ENCODE data around the gene CAB39.

CAB39 gene

DNA sequence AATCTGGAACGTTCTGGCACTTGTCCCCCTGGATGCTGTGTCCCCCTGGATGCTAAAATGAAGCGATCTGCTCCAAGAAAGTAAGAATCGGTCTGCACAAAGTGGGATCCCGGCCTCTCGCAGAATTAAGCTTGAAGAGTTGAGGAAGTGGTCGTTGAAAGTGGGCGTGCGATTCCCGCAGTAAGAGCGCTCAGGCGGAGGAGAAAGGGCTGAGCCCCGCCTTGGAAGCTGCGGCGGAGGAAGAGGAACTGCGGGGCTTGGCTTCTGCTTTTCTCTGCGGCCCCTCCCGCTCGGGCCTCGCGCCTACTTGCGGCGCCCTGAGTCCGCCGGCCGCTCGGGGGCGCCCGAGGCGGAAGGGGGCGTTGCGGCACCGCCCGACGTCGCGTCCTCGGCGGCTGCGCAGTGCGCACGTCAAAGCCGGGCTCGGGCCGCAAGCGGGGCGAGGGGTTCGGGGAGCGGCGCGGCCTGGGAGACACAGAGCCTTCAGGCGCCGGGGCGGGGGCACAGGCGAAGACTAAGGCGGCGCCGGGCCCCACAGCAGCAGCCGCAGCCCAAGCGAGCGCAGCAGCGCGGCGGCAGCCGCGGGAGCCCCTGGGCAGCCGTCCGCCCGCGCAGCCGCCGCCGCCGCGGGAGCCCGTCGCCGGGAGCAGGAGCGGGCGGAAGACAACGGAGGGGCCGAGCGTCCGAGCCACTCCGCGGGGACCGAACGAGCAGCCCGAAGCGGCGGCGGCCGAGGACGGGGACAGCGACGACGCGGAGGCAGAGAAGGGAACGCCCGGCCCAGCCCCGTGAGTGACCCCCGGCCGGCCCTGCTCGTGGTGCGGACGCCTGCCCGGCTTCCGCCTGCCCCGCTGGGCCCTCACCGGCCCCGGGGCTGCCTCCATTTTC lies at the start of gene CAB39:
Gene CAB39 (plus strand): TSS at position 400 of the 888 bp plus-strand sequence. CDS start 47,160 bp downstream, outside the sequence.
- DNase-seq (ENCODE audit: low read depth in 2 of 3, low spot score in 1 of 3) = peak; percentile 74 to 82 (median 75)

DNA sequence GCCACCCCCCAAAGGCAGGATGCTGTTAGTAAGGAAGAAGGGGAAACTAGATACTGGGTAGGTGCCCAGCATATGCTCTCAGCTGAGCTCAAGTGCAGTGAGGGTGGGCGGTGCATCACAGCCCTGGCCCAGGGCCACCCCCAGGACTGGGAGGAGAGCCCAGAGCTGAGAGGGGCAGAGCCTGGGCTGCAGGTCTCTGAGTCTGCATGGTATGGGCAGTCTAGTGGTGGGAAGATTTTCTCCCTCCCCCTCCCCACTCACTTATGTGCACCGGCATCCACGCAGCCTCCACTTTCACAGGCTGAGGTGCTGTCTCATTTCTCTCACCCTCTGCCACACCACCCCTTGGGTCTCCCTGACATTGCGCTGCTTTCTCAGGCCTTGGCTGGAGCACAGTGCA lies 48.5 kb upstream of the CAB39 start:
- no peak for DNase-seq (ENCODE audit: low read depth in 2 of 3, low spot score in 1 of 3)

DNA sequence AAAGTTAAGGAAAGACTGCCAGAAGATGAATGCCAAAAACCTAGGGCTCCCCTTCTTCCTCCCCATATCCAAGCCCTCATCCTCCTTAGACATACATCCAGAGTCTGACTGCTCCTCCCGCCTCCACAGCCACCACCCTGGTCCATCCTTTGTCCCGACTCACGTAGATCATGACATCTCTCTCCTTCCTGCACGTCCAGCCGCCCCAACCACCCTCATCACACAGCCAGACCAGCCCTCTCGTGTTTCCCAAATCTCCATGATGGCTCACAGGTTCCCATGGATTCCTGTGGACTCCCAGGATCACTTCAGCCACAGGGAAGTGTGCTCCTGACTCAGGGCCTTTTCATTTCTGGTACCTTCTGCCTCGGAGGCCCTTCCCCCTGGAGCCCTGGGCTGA lies 47.8 kb upstream of the CAB39 start:
- no peak for DNase-seq (ENCODE audit: low read depth in 2 of 3, low spot score in 1 of 3)

DNA sequence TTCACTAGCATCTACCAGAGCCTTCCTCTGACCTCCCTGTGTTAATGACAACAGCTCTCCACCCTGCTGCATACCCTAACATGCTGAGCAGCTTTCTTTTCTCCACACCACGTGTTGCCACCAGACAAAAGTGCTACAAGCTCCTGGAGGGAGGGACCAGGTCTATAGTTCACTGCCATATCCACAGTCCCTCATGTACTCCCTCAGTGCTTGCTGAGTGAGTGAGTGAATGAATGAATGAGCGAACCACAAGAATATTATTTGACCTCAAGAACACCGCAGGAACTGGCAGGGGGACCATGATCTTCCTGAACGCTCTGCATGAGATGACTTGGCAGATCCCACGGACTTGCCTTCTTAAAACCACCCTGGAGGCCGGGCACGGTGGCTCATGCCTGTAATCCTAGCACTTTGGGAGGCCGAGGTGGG lies 47.4 kb upstream of the CAB39 start:
- no peak for DNase-seq (ENCODE audit: low read depth in 2 of 3, low spot score in 1 of 3)

DNA sequence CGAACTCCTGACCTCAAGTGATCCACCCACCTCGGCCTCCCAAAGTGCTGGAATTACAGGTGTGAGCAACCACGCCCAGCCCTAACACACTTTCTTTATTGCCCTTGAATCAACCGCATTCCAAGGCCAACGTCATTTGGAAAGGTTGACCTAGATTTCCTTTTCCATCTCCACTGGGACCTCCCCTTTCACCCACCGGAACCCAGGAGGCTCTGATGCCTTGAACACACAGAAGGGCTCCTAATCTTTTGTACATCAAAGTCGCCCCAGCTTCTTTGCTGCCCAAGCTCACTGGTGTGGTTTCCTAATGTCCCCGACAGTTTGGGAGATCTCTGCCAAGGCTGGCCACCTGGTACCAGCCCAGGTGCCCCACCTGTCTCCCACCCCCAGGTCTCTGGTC lies 46.2 kb upstream of the CAB39 start:
- DNase-seq (ENCODE audit: low read depth in 2 of 3, low spot score in 1 of 3) = no peak

DNA sequence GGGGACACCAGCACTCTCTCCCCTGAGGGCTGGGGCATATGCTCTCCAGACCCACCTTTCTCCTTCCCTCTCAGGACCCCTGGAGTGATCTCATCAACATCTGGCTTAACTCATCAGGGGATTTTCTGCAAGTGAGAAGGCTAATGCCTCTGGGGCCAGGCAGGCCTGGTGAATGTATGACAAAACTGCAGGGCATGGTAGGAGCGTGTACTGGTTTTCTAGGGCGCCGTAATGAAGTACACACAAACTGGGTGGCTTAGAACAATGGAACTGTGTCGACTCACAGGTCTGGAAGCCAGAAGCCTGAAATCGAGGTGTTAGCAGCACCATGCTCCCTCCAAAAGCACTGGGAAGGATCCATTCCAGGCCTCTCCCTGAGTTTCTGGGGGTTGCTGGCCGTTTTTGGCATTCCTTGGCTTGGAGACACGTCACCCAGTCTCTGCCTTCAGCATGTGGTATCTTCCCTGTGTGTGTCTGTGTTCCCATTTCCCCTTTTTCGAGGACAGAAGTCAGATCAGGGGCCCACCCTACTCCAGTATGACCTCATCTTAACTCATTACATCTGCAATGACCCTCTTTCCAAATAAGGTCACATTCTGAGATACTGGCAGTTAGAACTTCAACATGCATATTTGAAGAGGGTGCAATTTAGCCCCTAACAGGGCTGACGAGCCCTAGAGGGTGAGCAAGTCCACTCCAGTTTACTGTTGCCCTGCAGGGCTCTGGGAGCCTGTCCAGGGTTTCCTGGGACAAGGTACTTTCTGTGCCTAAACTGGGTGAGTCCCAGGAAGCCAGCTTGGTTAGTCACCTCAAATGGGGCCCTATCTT lies 45.5 kb upstream of the CAB39 start:
- DNase-seq (ENCODE audit: low read depth in 2 of 3, low spot score in 1 of 3) = no peak

DNA sequence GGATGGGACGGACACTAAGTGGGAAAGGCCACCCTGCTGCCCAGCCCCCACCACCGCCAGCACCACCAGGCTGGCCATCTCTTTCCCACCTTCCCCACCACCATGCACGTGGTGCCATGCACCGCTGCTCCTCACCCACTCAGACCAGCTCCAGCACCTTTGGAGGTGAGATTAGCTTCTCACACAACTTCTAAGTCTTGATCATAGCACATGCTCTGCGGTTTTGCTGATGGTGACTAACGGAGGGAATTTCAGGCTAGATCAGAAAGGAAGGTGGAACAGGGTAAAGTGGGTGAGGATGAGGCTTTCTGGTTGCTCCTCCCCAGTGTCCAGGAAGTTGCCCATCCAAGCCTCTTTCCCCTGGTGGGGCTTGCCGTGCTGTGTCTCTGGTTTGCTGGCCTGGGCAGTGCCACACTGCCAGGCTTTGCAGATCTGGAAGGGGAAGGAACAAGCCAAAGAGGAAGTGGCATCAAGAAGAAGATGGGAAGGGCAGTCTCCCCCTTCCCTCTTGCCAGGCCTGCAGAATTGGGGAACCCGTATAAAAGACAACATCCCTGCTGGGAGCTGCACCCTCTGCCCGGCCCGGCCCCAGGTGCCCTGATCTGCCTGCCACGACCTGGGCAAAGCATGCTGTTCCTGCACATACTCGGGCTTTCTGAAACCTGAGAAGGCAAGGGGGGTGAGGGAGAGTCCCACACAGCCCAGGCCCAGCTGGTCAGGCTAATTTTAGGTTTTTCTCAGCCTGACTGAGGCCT lies 44.3 kb upstream of the CAB39 start:
- no peak for DNase-seq (ENCODE audit: low read depth in 2 of 3, low spot score in 1 of 3)

DNA sequence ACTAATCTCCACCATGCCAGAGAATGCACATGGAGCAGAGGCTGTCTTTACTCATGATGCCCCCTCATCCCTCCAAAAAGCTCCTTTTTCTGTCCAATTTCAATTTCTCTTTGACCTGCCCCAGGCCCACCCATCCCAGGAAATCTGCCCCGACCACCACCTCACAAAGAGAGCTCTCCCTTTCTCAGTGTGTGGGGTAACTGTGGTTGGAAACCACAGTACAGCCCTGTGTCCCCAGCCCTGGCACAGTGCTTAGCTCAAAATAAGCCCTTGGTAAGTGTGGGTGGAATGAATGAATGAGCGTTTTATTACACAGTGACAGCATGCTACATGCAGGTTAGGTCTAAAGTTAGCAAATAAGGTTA lies 43.7 kb upstream of the CAB39 start:
- DNase-seq (ENCODE audit: low read depth in 2 of 3, low spot score in 1 of 3) = no peak

DNA sequence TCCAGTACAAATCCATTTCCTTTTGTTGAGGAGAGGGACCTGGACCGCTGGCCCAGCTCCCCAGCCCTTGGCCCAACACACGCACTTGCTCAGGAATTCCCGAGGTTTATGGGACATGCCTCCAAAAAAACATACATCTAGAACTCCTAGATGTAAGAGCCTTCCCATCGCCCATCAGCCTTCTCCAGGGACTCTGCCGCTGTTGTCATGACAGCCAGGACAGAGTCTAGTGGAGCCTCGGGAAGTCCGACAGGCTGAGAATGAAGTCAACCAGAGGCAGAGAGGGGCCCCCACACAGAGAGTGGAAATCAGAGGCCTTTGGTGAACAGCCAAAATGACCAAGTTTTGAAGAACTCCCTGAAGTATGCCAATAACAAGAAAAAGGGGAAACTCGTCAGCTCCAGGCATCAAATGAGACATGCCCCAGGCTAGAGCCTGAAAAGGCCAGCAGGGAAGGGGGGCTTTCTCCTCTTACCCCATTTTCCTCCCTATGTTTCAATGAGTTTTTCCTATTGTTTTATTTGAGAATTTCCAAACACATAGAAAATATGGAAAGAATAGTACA lies 43.2 kb upstream of the CAB39 start:
- DNase-seq (ENCODE audit: low read depth in 2 of 3, low spot score in 1 of 3) = no peak

DNA sequence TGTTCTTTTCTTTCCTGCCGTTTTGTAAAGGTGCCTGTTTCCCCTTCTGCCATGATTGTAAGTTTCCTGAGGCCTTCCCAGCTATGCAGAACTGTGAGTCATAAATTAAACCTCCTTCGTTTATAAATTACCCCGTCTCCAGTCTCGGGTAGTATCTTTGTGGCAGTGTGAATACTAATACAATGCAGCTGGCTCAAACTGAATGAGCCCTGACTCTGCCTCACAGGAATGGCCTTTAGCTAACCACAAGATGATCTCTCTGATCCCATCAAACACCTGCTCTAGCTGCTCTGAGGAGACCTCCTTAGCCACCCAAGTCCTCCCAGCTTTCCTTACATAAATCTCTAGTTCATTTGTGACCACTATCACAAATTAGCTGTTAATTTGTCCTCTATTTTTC lies 41.5 kb upstream of the CAB39 start:
- no peak for DNase-seq (ENCODE audit: low read depth in 2 of 3, low spot score in 1 of 3)

DNA sequence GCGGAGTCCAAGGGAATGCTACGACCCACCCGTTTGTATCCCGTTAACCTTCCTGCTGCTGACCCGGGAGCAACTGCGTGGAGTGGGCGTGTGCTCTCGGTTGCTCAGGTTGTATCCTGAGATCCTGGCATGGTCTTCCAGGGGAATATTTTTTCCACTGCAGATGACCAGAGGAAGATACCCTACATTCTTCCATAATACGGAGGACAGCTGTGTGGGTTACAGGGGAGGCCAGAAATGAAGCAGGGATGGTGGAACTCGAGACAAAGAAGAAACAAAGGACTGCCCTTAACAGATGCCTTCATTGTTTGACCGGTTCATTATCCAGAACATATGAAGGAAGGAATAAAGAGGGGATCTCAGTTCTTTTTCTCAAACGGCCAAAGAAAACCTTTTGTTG lies 39.8 kb upstream of the CAB39 start:
- DNase-seq (ENCODE audit: low read depth in 2 of 3, low spot score in 1 of 3) = no peak

DNA sequence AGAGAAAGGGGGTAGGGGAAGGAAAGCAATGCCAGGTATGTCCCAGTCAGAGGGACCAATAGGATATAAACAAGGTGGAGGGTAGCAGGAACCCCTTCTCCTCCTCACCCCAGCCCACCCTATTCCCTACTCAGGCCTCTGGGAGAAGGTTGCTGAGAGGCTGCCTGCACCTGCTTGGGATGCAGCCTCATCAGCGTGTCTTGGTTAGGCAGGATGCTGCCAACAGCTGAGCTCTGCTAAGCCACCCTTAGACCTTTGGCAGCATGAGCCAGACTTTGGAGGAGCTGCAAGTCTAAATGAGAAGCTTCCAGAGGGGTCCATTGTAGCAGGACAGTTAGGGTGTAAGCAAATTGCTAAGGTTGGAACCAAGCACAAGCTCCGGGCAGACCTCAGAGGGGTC lies 38.2 kb upstream of the CAB39 start:
- DNase-seq (ENCODE audit: low read depth in 2 of 3, low spot score in 1 of 3) = no peak

DNA sequence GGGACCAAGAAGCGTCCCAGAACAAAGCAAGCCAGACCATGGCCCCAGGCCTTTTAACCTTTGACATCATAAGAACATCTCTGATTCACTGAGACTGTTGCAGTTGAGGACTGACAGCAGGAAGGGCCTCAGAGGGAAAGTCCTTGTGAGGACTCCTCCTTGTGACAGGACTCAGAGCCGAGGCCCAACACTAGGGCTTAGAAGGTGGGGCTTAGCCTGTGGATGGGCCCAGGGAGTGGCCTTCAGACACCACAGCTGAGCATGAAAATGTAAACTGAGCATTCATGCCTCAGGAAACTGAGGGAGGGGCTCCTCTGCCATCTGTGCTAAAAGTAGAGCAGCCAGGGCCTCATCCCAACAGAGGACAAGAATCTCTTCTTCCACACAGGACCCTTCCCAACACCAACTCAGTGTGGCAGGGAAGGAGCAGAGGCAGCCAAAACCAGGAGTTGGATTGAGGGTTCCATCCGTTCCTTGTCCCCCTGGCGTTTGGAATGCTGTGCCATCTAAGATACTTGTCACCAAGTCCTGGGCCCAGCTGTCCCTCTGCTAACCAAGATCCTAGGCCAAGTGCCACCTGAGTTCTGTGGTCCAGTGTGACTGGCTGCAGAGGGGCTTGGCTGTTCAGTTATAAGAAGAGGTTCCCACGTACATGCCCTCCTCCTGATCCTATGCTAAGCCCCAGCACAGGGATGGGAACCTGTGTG lies 37.5 kb upstream of the CAB39 start:
- no peak for DNase-seq (ENCODE audit: low read depth in 2 of 3, low spot score in 1 of 3)

DNA sequence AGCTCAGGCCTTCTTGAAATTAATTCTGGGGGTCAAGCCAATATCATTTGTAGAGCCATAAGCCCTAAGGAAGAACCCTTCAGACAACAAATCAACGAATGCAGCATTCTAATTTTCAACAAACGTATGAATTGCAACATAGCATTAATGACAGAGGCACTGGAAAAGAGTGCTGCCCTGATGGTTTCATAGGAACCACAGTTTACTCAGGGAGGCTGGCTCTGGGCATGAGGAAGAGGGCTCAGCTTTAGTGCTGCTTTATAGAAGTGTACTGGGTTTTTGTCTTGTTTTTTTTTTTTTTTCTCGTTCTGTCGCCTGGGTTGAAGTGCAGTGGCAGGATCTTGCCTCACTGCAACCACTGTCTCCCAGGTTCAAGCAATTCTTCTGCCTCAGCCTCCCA lies 36.1 kb upstream of the CAB39 start:
- no peak for DNase-seq (ENCODE audit: low read depth in 2 of 3, low spot score in 1 of 3)

DNA sequence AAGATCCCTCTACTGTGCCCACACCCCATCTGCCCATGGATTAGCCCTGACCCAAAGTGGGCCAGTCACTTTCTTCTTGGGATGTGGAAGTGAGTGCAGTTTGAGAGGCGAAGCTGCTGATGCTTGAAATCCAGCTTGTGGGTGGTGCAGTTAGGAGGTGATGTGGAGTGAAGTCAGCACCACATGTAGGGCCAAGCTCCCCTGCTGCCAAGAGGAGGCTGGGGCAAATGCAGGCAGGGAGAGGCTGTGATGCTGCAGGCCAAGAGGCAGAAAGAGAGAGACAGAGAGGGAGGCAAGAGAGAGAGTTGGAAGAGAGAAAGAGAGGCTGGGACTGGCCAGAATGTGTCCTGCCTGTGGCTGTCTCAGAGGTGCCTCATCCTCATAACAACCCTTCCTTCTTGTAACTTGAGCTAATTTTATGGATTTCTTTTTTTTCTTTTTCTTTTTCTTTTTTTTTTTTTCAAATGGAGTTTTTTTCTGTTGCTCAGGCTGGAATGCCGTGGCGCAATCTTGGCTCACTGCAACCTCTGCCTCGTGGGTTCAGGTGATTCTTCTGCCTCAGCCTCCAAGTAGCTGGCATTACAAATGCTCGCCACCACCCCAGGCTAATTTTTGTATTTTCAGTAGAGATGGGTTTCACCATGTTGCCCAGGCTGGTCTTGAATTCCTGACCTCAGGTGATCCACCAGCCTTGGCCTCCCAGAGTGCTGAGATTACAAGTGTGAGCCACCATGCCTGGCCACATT lies 35.3 kb upstream of the CAB39 start:
- no peak for DNase-seq (ENCODE audit: low read depth in 2 of 3, low spot score in 1 of 3)

DNA sequence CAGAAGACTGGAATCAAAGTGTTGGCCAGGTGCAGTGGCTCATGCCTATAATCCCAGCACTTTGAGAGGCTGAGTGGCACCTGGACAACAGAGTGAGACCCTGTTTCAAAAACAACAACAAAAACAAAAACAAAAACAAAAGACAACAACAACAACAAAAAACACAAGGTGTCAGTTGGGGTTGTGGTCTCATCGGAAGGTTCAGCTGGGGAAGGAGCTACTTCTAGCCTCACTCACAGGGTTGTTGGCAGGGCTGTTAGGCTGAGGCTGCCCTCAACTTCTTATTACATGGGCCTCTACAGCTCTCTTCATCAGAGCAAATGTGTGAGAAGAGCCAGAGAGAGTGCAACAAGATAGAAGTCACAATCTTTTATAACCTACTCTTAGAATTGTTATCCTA lies 34.6 kb upstream of the CAB39 start:
- no peak for DNase-seq (ENCODE audit: low read depth in 2 of 3, low spot score in 1 of 3)

DNA sequence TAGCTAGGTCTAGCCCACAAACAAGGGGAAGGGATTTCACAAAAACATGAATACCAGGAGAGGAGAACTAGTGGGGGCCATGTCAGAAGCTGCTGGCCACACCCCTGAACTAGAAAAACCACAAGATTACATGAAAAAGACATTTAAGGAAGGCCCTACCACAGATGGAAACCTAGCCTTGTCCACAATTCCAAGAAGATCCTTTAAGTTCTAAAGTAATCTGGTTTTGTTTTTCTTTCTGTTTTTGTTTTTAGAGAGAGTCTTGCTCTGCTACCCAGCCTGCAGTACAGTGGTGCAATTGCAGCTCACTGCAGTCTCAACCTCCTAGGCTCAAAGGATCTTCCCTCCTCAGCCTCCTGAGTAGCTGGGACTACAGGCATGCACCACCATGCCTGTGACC lies 34.2 kb upstream of the CAB39 start:
- DNase-seq (ENCODE audit: low read depth in 2 of 3, low spot score in 1 of 3) = no peak

DNA sequence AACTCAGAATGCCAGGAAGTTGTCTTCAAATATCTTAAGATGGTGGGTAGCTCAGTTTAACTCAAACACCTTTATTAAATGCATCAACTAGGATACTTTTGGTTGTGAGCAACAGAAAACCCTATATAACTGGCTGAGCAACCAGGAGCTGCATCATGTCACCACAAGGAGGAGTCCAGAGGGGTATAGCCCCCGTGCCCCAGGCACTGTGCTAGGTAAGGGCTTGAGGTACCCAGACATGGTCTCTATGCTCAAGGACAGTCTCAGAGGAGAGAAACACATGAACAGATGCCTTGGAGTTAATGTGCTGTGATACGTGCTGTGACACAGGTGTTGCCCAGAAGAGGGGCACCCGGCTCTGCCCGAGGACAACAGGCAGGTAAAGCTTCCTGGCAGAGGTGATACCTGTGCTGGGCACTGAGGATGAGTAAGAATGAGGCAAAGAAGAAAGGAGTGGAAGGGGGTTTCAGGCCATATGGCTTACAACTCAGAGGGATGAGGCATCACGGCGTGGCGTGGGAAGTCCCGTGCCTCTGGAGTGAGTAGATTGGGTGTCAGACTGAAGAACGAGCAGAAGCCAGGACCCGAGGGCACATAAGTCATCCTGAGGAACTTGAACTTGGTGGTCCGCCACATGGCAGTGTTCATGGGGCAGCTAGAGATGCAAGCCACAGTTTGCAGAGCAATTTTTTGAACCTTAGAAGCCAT lies 32.0 kb upstream of the CAB39 start:
- no peak for DNase-seq (ENCODE audit: low read depth in 2 of 3, low spot score in 1 of 3)

DNA sequence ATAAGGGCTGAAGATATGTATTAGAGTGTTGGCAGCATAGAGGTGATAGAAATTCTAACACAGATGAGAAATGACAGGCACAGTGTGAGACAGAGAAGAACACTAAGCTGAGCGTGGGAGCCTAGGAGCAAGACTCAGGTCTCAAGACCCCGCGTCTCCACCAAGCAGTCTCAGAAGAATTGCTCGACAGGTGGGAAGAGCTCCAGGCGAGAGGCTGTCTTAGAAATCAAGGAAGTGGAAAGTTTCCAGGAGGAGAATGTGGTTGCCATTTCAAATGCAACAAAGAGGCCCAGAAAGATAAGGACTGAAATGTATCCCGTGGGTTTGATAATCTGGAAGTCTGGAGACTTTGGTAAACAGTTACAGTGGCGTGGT lies 31.5 kb upstream of the CAB39 start:
- DNase-seq (ENCODE audit: low read depth in 2 of 3, low spot score in 1 of 3) = no peak

Data from stimulated activated CD4-positive, alpha-beta T cell treated with anti-CD3 and anti-CD28 coated beads, Interleukin-12 subunit alpha, Interleukin-12 subunit beta, amount 100 ng/mL, for 48 hours (primary cell).